OCI-LY7 (cell line): ENCODE results near the gene HTR1D.

Source experiments
- CTCF ChIP-seq: fragments of 200-600 bp; sonication (generic); conservative IDR thresholded peaks from 2 replicates; pipeline ENCODE4 v1.5.1; 2014; ENCODE audit warnings: mild to moderate bottlenecking, antibody characterized with exemption, low read length, moderate library complexity, mixed read lengths
- EZH2phosphoT487 ChIP-seq: fragments of 200-600 bp; sonication (generic); IDR thresholded peaks from 2 replicates; pipeline ENCODE4 v1.6.1; 2018; ENCODE audit warnings: low read depth, borderline replicate concordance, mild to moderate bottlenecking, mixed run types, antibody characterized with exemption, low read length, moderate library complexity, mixed read lengths

GRCh38 chr1:23237508-23237907 is 20.2 kb upstream of the HTR1D start:
- no peak for TF ChIP-seq CTCF
- TF ChIP-seq EZH2phosphoT487, result no peak
